Measurements from ENCODE around the gene PALD1.

Gene PALD1

DNA sequence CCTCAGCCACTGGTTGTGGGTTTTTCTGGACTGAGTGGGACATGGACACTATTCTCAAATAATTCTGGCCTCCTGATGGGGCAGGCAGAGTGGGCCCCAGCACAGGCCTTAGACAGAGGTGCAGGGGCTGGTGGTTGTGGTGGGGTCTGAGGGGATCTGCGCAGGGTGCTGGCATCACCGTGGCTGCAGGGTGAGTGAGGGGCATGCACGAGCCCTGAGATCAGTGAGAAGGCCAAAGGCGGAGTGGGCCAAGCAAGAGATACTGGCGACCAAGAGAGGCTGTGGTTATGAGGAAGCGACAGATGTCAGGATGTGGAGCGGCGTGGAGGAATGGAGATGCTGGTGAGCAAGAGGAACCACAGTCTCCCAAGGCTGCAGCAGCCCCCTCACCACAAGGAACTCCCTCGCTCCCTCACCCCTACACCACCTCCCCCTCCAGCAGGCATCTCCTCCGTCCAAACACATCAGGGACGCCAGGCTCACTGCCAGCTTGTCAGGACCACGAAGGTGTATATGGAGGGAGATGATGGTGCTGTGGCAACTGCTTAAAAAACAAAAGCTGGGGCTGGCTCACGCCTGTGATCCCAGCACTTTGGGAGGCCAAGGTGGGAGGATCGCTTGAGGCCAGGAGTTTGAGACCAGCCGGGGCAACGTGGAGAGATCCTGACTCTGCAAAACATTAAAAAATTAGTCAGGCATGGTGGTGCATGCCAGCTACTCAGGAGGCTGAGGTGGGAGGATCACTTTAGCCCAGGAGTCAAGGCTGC, 114.4 kb downstream of the PALD1 start:
- no peak for DNase-seq (ENCODE audit: insufficient read length, low spot score)
- TF ChIP-seq, protein P1, sequence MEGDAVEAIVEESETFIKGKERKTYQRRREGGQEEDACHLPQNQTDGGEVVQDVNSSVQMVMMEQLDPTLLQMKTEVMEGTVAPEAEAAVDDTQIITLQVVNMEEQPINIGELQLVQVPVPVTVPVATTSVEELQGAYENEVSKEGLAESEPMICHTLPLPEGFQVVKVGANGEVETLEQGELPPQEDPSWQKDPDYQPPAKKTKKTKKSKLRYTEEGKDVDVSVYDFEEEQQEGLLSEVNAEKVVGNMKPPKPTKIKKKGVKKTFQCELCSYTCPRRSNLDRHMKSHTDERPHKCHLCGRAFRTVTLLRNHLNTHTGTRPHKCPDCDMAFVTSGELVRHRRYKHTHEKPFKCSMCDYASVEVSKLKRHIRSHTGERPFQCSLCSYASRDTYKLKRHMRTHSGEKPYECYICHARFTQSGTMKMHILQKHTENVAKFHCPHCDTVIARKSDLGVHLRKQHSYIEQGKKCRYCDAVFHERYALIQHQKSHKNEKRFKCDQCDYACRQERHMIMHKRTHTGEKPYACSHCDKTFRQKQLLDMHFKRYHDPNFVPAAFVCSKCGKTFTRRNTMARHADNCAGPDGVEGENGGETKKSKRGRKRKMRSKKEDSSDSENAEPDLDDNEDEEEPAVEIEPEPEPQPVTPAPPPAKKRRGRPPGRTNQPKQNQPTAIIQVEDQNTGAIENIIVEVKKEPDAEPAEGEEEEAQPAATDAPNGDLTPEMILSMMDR (IDR thresholded peaks at IDR 0.05; ENCODE audit: insufficient read depth, missing control alignments) = no peak
- FAIRE-seq = no peak

DNA sequence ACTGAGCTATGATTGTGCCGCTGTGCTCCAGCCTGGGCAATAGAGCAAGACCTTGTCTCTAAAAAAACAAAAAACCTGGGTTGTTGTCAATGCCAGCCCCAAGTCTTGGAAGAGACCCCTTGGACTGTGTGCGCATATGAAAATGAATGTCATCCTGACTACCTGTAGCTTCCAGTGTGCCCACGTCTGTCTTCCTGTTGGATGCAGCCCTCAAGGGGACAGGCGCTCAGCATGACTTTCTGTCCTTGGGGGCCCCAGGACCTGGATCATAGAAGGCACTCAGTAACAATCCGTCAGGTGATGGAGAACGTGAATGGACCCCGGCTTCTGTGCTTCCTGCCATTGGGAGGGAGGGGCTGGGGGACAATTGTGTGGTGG, 114.9 kb downstream of the PALD1 start:
- TF ChIP-seq, protein P1 (IDR thresholded peaks at IDR 0.05; ENCODE audit: insufficient read depth, missing control alignments) = no peak
- FAIRE-seq (no peak), DNase-seq (ENCODE audit: insufficient read length, low spot score) (no peak)

- no peak for DNase-seq (ENCODE audit: insufficient read length, low spot score)
- TF ChIP-seq, protein P1 (IDR thresholded peaks at IDR 0.05; ENCODE audit: insufficient read depth, missing control alignments) = no peak
- FAIRE-seq = no peak
These were observed 115.6 kb downstream of the PALD1 start for GRCh38 chr10:70594161-70594560.

GRCh38 chr10:70595566-70596016, 117.0 kb downstream of the PALD1 start:
- TF ChIP-seq, protein P1 (IDR thresholded peaks at IDR 0.05; ENCODE audit: insufficient read depth, missing control alignments) = no peak
- DNase-seq (ENCODE audit: insufficient read length, low spot score) = no peak
- FAIRE-seq = no peak

DNA sequence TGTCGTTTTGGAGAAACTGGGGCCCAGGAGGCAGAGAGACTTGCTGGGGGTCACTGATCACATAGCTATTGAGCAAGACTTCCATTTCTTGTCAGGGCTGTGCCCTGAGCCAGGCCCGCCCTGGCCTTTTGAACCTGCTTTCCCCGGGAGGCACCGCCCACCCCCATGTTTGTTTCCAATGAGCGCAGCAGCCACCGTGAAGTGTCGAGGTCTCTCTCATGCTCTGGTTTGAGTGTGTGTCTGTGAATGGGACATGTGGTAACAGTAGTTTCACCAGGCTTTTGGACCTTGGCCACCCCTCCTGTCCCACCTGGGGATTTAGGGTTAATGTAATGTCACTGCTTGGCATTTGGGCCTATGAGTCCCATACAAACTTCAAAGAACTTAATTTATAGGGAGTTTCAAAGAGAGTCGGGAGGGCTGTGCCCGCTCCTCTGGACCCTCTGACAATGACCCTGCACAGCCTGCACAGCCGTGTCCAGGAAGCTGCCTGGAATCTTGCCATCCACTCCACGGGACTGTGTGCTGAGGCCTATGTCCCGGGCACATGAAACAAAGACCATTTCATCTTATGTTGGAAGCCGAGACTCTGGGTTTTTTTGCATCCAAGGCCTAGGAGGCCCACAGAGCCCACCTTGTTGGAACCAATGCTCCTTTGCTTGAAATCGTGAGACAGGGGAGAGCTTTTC, 117.7 kb downstream of the PALD1 start:
- no peak for FAIRE-seq

DNA sequence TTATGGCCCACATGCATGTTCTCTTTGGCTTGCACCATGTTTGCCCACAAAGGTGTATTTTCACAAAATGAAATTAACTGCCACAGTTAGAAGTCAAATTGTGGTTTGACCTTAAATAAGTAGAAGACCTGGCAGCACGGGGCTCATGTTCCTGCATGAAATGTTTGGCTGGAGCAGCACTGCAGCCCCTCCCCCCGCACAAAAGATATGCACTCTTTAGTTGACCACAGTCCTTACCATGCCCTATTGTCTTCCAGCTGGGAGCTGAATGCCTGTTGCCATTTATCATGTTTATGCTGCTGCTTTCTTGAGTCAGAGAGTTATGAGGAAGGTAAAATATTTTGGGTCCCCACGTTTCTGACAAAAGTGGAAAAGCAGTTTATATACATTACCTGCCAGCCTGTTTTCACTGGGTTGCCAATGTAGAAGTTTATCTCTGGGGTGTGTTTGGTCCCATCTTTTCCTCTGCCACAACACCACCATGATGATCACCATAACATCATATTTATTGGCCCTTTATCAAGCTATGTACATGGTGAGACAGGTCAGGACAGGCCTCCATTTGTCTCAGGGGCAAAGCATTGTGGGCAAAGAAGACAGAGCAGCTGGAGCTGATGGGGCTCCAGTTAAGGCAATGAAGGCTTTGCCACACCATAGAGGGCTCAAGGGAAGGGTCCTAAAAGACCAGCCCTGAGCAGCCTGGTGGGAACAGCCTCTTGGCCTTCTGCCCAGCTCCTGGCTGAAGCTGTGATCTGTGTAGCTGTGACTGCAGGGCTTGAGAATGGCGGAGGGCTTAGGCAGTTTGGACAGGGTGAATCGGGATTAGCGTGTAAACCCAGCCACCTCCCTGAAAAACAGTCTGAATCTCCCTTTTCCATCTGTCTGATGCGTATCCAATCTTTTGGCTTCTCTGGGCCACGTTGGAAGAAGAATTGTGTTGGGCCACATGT, 118.6 kb downstream of the PALD1 start:
- FAIRE-seq = no peak
- no peak for DNase-seq (ENCODE audit: insufficient read length, low spot score)
- TF ChIP-seq, protein P1 (IDR thresholded peaks at IDR 0.05; ENCODE audit: insufficient read depth, missing control alignments) = no peak

More for the DNA sequence above, 117.7 kb downstream of the PALD1 start:
- TF ChIP-seq, protein P1 (IDR thresholded peaks at IDR 0.05; ENCODE audit: insufficient read depth, missing control alignments) = no peak
- no peak for DNase-seq (ENCODE audit: insufficient read length, low spot score)

Data from D721Med (cell line).